ENCODE measurements around the gene IPO5.

The IPO5 gene

GRCh38 chr13:97978651-97979050 is 25.2 kb downstream of the IPO5 start:
- no peak for DNase-seq
- ChIA-PET POLR2A (no interaction called here), CTCF (no interaction called here)
- Histone ChIP-seq H3K27ac (ENCODE audit: insufficient read depth in 1 of 2, low read depth in 1 of 2, low read length in 2 of 2, poor library complexity in 1 of 2, severe bottlenecking in 2 of 2) (no peak overlapping the region), H3K9me3 (ENCODE audit: control extremely low read depth in 1 of 5, control insufficient read depth in 4 of 5, insufficient read depth in 2 of 5, low read depth in 1 of 5, low read length in 4 of 5) (no peaks in the 10 kb centered on the region), H3K4me1 (ENCODE audit: control extremely low read depth in 1 of 4, control insufficient read depth in 4 of 4, insufficient read depth in 4 of 4, low read length in 3 of 4) (peaks cover 11 to 25% (median 17%) of the 10 kb centered on the region in 4 experiments), H3K4me3 (ENCODE audit: control insufficient read depth in 1 of 7, extremely low read depth in 1 of 7, insufficient read depth in 4 of 7, low read depth in 2 of 7, low read length in 6 of 7) (peak overlapping the region in 1 of 7 experiments; percentile 81), H3K27me3 (replicated peaks in 2 of 5; ENCODE audit: control insufficient read depth in 4 of 5, insufficient read depth in 5 of 5, low read length in 4 of 5) (no peaks in the 10 kb centered on the region), H3K36me3 (ENCODE audit: control insufficient read depth in 4 of 4, insufficient read depth in 4 of 4, low read length in 3 of 4) (peaks cover 0 to 16% (median 6%) of the 10 kb centered on the region in 4 experiments)

DNA sequence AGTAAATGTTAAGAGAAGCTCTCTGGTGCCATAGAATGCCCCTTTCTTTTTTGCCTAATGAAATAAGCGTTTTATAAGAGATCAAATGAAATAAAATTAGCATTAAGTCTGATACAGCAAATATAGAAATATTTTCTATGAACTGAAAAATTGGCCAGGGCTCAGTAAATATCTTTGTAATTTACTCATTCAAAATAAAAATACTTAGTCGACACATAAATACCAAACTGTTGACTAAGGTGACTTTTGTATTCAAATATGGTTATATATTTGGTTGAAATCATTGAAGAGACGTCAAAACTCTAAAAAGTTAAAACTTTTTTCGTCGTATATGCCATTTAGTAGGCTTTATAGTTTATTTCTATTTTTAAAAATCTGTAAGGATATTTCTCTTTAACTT is 25.6 kb downstream of the IPO5 start:
- no peak for DNase-seq
- no peaks in the 10 kb centered on the region for H3K27me3 ChIP-seq (replicated peaks in 2 of 5; ENCODE audit: control insufficient read depth in 4 of 5, insufficient read depth in 5 of 5, low read length in 4 of 5)
- no peaks in the 10 kb centered on the region for H3K9me3 ChIP-seq (ENCODE audit: control extremely low read depth in 1 of 5, control insufficient read depth in 4 of 5, insufficient read depth in 2 of 5, low read depth in 1 of 5, low read length in 4 of 5)
- H3K36me3 ChIP-seq (ENCODE audit: control insufficient read depth in 4 of 4, insufficient read depth in 4 of 4, low read length in 3 of 4) = peaks cover 0 to 17% (median 6%) of the 10 kb centered on the region in 4 experiments
- ChIA-PET CTCF (no interaction called here), POLR2A (no interaction called here)
- peaks cover 11 to 25% (median 17%) of the 10 kb centered on the region in 4 experiments for H3K4me1 ChIP-seq (ENCODE audit: control extremely low read depth in 1 of 4, control insufficient read depth in 4 of 4, insufficient read depth in 4 of 4, low read length in 3 of 4)
- no CpG with 5 or more reads among the region's 5 CpGs for WGBS (ENCODE audit: insufficient coverage)
- H3K4me3 ChIP-seq (ENCODE audit: control insufficient read depth in 1 of 7, extremely low read depth in 1 of 7, insufficient read depth in 4 of 7, low read depth in 2 of 7, low read length in 6 of 7) = no peak overlapping the region
- no peak overlapping the region for H3K27ac ChIP-seq (ENCODE audit: insufficient read depth in 1 of 2, low read depth in 1 of 2, low read length in 2 of 2, poor library complexity in 1 of 2, severe bottlenecking in 2 of 2)

DNA sequence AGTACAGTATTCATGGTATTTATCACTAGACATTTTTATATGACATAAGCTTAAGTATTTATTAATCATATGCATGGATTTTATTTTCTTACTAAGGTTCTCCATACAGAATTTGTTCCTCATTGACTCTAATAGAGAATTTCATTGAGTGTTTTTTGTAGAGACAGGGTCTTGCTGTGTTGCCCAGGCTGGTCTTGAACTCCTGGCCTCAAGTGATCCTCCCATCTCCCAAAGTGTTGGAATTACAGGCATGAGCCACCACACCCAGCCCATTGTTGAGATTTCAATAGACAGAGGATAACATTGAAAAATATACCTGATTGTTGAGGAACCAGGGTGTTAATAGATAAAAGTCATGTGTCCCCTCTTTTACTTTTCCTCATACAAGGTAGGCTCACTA is 26.1 kb downstream of the IPO5 start:
- Histone ChIP-seq H3K4me3 (ENCODE audit: control insufficient read depth in 1 of 7, extremely low read depth in 1 of 7, insufficient read depth in 4 of 7, low read depth in 2 of 7, low read length in 6 of 7) (no peak overlapping the region), H3K36me3 (ENCODE audit: control insufficient read depth in 4 of 4, insufficient read depth in 4 of 4, low read length in 3 of 4) (peaks cover 0 to 22% (median 6%) of the 10 kb centered on the region in 4 experiments), H3K27ac (ENCODE audit: insufficient read depth in 1 of 2, low read depth in 1 of 2, low read length in 2 of 2, poor library complexity in 1 of 2, severe bottlenecking in 2 of 2) (no peak overlapping the region), H3K9me3 (ENCODE audit: control extremely low read depth in 1 of 5, control insufficient read depth in 4 of 5, insufficient read depth in 2 of 5, low read depth in 1 of 5, low read length in 4 of 5) (no peaks in the 10 kb centered on the region), H3K27me3 (replicated peaks in 2 of 5; ENCODE audit: control insufficient read depth in 4 of 5, insufficient read depth in 5 of 5, low read length in 4 of 5) (no peaks in the 10 kb centered on the region), H3K4me1 (ENCODE audit: control extremely low read depth in 1 of 4, control insufficient read depth in 4 of 4, insufficient read depth in 4 of 4, low read length in 3 of 4) (peaks cover 11 to 25% (median 17%) of the 10 kb centered on the region in 4 experiments)
- ChIA-PET POLR2A (no interaction called here), CTCF (no interaction called here)
- DNase-seq = no peak

DNA sequence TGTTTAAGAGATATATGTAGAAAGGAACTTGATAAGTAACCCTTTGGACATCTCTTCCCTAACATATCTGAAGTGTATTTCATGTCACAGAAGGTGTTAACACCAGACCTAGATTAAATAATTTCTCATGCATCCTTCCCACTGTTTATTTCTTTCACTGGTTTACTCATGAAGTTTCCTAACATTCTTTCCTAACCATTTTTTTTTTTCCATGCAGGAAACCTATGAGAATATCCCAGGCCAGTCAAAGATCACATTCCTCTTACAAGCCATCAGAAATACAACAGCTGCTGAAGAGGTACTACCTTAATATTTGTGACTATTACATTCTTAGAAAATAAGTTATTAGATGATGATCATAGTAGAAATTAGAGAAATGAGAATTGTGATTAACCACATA is 28.8 kb downstream of the IPO5 start:
- CTCF ChIA-PET = no interaction called here
- Histone ChIP-seq H3K4me1 (ENCODE audit: control extremely low read depth in 1 of 4, control insufficient read depth in 4 of 4, insufficient read depth in 4 of 4, low read length in 3 of 4) (peaks cover 4 to 16% (median 11%) of the 10 kb centered on the region in 4 experiments), H3K9me3 (ENCODE audit: control extremely low read depth in 1 of 5, control insufficient read depth in 4 of 5, insufficient read depth in 2 of 5, low read depth in 1 of 5, low read length in 4 of 5) (no peaks in the 10 kb centered on the region), H3K27ac (ENCODE audit: insufficient read depth in 1 of 2, low read depth in 1 of 2, low read length in 2 of 2, poor library complexity in 1 of 2, severe bottlenecking in 2 of 2) (no peak overlapping the region), H3K36me3 (ENCODE audit: control insufficient read depth in 4 of 4, insufficient read depth in 4 of 4, low read length in 3 of 4) (peaks cover 8 to 47% (median 22%) of the 10 kb centered on the region in 4 experiments), H3K27me3 (replicated peaks in 2 of 5; ENCODE audit: control insufficient read depth in 4 of 5, insufficient read depth in 5 of 5, low read length in 4 of 5) (no peaks in the 10 kb centered on the region), H3K4me3 (ENCODE audit: control insufficient read depth in 1 of 7, extremely low read depth in 1 of 7, insufficient read depth in 4 of 7, low read depth in 2 of 7, low read length in 6 of 7) (no peak overlapping the region)
- DNase-seq = no peak
- POLR2A ChIA-PET = no interaction called here

DNA sequence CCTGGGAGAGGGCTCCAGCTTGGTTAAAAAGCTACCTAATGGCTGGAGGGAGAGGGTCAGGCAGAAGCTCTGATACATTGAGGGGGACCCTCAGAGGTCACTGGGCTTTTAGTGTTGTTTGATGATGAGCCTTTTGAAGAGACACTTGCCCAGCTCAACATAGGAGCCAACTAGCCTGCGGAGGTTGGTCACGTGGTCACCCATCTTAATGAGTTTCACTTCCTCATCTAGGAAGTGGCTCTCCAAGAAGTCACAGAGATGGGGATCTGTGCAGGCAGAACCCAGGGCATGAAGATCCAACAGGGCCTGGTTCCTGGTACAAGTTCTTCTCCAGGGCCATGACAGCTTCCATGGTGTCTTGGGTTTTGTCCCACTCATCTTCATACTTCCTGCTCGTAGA is 33.4 kb downstream of the IPO5 start:
- POLR2A ChIA-PET = no interaction called here

GRCh38 chr13:97999653-98000052 is 46.2 kb downstream of the IPO5 start:
- 94% methylated on average over 2 of the region's 2 CpGs for WGBS (ENCODE audit: insufficient coverage)
- ChIA-PET CTCF (no interaction called here), POLR2A (no interaction called here)
- no peak for DNase-seq
- H3K27ac ChIP-seq (ENCODE audit: insufficient read depth in 1 of 2, low read depth in 1 of 2, low read length in 2 of 2, poor library complexity in 1 of 2, severe bottlenecking in 2 of 2) = no peak overlapping the region
- H3K4me1 ChIP-seq (ENCODE audit: control extremely low read depth in 1 of 4, control insufficient read depth in 4 of 4, insufficient read depth in 4 of 4, low read length in 3 of 4) = no peaks in the 10 kb centered on the region
- H3K9me3 ChIP-seq (ENCODE audit: control extremely low read depth in 1 of 5, control insufficient read depth in 4 of 5, insufficient read depth in 2 of 5, low read depth in 1 of 5, low read length in 4 of 5) = no peaks in the 10 kb centered on the region
- H3K27me3 ChIP-seq (replicated peaks in 2 of 5; ENCODE audit: control insufficient read depth in 4 of 5, insufficient read depth in 5 of 5, low read length in 4 of 5) = no peaks in the 10 kb centered on the region
- no peak overlapping the region for H3K4me3 ChIP-seq (ENCODE audit: control insufficient read depth in 1 of 7, extremely low read depth in 1 of 7, insufficient read depth in 4 of 7, low read depth in 2 of 7, low read length in 6 of 7)
- H3K36me3 ChIP-seq (ENCODE audit: control insufficient read depth in 4 of 4, insufficient read depth in 4 of 4, low read length in 3 of 4) = peaks cover 19 to 69% (median 47%) of the 10 kb centered on the region in 4 experiments

More for the DNA sequence above, 33.4 kb downstream of the IPO5 start:
- CTCF ChIA-PET = no interaction called here
- no peaks in the 10 kb centered on the region for H3K4me1 ChIP-seq (ENCODE audit: control extremely low read depth in 1 of 4, control insufficient read depth in 4 of 4, insufficient read depth in 4 of 4, low read length in 3 of 4)
- no peak for DNase-seq
- H3K4me3 ChIP-seq (ENCODE audit: control insufficient read depth in 1 of 7, extremely low read depth in 1 of 7, insufficient read depth in 4 of 7, low read depth in 2 of 7, low read length in 6 of 7) = no peak overlapping the region
- H3K27me3 ChIP-seq (replicated peaks in 2 of 5; ENCODE audit: control insufficient read depth in 4 of 5, insufficient read depth in 5 of 5, low read length in 4 of 5) = no peaks in the 10 kb centered on the region
- 85% methylated on average over 2 of the region's 3 CpGs for WGBS (ENCODE audit: insufficient coverage)
- no peak overlapping the region for H3K27ac ChIP-seq (ENCODE audit: insufficient read depth in 1 of 2, low read depth in 1 of 2, low read length in 2 of 2, poor library complexity in 1 of 2, severe bottlenecking in 2 of 2)
- peaks cover 15 to 86% (median 46%) of the 10 kb centered on the region in 4 experiments for H3K36me3 ChIP-seq (ENCODE audit: control insufficient read depth in 4 of 4, insufficient read depth in 4 of 4, low read length in 3 of 4)
- H3K9me3 ChIP-seq (ENCODE audit: control extremely low read depth in 1 of 5, control insufficient read depth in 4 of 5, insufficient read depth in 2 of 5, low read depth in 1 of 5, low read length in 4 of 5) = no peaks in the 10 kb centered on the region

GRCh38 chr13:98004107-98004506 is 50.6 kb downstream of the IPO5 start:
- H3K4me3 ChIP-seq (ENCODE audit: control insufficient read depth in 1 of 7, extremely low read depth in 1 of 7, insufficient read depth in 4 of 7, low read depth in 2 of 7, low read length in 6 of 7) = no peak overlapping the region
- no peaks in the 10 kb centered on the region for H3K4me1 ChIP-seq (ENCODE audit: control extremely low read depth in 1 of 4, control insufficient read depth in 4 of 4, insufficient read depth in 4 of 4, low read length in 3 of 4)
- POLR2A ChIA-PET = no interaction called here
- H3K36me3 ChIP-seq (ENCODE audit: control insufficient read depth in 4 of 4, insufficient read depth in 4 of 4, low read length in 3 of 4) = peaks cover 29 to 80% (median 57%) of the 10 kb centered on the region in 4 experiments
- H3K27me3 ChIP-seq (replicated peaks in 2 of 5; ENCODE audit: control insufficient read depth in 4 of 5, insufficient read depth in 5 of 5, low read length in 4 of 5) = no peaks in the 10 kb centered on the region
- DNase-seq = no peak
- H3K27ac ChIP-seq (ENCODE audit: insufficient read depth in 1 of 2, low read depth in 1 of 2, low read length in 2 of 2, poor library complexity in 1 of 2, severe bottlenecking in 2 of 2) = no peak overlapping the region
- WGBS (ENCODE audit: insufficient coverage) = 100% methylated on average over 3 of the region's 3 CpGs
- CTCF ChIA-PET = no interaction called here
- H3K9me3 ChIP-seq (ENCODE audit: control extremely low read depth in 1 of 5, control insufficient read depth in 4 of 5, insufficient read depth in 2 of 5, low read depth in 1 of 5, low read length in 4 of 5) = no peaks in the 10 kb centered on the region
